HTR-8/SVneo (cell line): ENCODE measurements around the gene ADGRF4.
A peak's percentile ranks its signal among the peaks of the same experiment; 100 is the strongest.
"Not testable (repeated sequence)": the region's sequence is repeated elsewhere in the genome, so short reads cannot be mapped to it uniquely, and the experiment has no call there.

Experiments used
- DNase-seq: peaks from one replicate; pipeline ENCODE4 v3.0.0; 2011; ENCODE audit warnings: low spot score, mixed read lengths; ENCODE audit not compliant: insufficient read length
- FAIRE-seq: peaks from 2 replicates; lab custom pipeline; 2011; peaks lifted over from hg19 to GRCh38; lab: Jason Lieb, UNC

Gene ADGRF4

GRCh38 chr6:47729457-47729856 is 31.1 kb downstream of the ADGRF4 start:
- FAIRE-seq (no peak), DNase-seq (no peak)

DNA sequence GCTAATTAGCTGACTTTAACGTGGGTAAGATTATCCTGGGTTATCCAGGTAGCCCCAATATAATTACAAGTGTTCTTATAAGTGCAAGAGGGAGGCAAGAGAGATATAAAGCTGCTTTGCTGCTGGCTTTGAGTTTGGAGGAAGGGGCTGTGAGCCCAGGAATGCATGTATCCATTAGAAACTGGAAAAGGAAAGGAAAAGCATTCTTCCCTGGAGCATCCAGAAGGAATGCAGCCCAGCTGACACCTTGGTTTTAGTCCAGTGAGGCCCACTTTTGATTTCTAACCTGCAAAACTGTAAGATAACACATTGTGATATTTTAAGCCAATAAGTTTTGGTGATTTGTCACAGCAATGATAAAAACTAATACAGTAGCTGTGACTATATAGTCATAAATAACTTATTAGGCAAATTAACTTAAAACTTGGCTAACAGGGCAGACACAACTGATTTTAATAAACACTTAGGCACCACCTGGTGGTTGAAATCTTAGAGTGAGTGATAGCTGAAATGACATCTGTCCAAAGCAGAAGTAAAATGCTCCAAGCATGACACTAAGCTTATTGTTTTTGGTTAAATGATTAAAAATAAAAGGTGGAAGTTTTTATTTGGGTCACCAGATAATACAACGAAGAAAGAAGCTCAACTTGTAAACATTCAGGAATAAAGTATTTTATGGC is 35.6 kb downstream of the ADGRF4 start:
- DNase-seq (peak; percentile 10), FAIRE-seq (no peak)

DNA sequence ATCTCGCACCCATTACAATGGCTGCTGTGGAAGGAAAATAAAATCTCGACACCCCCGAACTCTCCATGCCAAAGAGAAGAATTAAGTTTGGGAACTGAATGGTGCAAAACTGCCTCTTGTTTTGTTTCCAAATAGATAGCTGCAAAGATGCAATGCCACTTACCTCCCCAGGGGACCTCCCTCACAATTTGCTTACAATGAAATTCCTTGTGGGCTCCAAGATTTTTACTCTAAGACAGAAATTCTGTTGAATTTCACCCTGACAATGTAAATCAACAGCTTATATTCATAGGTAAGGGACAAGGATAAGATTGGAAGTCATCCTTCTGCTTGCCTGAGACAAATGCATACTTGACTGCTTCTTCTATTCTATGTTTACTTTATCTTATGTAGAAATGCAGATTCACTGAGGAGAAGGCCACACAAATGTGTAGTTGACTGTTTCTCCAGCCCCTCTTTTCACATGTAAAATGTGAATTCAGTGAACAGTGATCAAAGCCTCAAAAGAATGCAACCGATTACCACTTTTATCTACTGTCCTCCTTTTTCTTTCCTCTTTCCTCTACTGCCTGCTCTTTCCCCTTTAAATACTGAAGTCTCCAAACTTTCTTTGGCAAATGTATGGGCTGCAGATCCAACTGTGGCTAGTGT is 36.6 kb downstream of the ADGRF4 start:
- no peak for DNase-seq

DNA sequence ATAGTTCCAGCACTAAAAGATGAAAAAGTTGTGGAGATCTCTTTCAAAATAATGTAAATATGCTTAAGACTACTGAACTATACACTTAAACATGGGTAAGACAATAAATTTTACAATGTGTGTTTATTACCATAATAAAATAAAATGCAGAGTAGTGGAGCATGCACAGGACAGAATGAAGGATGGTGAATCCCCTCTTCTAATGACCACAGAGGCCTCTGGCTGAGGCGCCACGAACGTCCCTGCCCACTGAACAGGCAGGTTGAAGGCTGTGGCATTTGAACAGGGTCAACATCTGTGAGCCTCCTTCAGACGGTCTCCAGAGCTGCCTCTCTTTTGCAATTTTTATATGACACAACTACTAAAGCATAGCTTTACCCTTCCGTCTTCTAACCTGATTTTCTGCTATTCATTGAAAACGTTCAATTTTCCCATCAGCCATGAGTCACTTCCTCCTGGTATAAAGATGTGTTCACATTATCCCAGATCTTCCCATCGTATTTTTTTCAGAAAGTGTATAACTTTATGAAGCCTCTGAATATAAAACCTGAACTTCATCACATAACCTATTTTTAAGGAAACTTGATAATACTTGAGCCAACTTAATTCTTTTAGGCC is 37.8 kb downstream of the ADGRF4 start:
- FAIRE-seq = no peak

More for the DNA sequence above, 36.6 kb downstream of the ADGRF4 start:
- FAIRE-seq = no peak

DNA sequence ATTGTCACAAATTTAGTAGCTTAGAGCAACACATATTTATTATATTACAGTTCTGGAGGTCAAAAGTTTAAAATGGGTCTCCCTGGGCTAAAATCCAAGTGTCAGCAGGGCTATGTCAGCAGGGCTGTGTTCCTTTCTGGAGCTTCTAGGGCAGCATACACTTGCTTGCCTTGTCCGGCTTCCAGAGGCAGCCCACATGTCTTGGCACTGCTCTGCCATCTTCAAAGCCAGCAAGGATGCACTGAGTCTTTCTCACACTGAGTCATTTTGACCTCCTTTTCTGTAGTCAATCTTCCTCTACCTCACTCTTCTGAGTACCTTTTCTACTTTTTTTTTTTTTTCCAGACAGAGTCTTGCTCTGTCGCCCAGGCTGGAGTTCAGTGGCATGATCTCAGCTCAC is 39.0 kb downstream of the ADGRF4 start:
- FAIRE-seq (no peak), DNase-seq (no peak)

More for the DNA sequence above, 37.8 kb downstream of the ADGRF4 start:
- no peak for DNase-seq

DNA sequence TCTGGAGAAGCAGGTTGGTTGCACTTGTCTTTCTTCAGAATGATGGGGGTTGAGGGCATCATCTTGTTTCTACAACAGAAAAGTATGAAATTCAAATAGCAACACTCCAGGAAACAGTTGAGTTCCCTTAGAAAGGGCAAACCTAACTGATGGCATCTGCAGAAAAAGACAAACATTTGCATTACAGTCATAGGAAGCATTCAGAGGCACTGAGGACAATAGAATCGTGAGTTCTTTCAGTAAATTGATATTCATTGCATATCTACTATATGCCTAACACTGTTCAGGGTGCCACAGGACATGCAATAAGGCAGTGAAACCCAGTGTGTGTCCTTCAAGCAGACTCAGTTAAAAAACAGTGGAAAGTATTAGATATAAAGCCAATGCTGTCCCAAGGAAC is 42.3 kb downstream of the ADGRF4 start:
- FAIRE-seq = no peak
- no peak for DNase-seq

- FAIRE-seq (no peak), DNase-seq (no peak)
Measured at GRCh38 chr6:47741807-47742206, 43.4 kb downstream of the ADGRF4 start.

GRCh38 chr6:47743744-47744143 is 45.4 kb downstream of the ADGRF4 start:
- FAIRE-seq (no peak), DNase-seq (no peak)

GRCh38 chr6:47745269-47745668 is 46.9 kb downstream of the ADGRF4 start:
- not testable (repeated sequence) for FAIRE-seq, DNase-seq

DNA sequence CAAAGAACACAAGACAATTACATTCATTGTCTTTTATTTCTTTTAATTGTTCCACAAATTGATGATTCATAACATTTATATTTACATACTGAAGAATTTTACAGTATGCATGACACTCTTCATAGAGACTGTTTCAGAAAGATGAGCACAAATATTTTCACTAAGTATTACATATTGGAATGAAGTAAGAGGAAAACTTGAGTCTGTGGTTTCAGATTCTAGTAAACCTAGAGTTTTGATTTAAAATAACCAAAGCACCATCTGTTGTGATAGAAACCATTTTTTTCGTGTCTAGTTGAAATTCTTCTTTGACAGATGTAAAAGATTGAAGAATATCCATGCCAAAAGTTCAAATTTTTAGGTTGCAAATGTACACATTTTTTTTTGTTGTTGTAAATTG is 51.4 kb downstream of the ADGRF4 start:
- FAIRE-seq = no peak

DNA sequence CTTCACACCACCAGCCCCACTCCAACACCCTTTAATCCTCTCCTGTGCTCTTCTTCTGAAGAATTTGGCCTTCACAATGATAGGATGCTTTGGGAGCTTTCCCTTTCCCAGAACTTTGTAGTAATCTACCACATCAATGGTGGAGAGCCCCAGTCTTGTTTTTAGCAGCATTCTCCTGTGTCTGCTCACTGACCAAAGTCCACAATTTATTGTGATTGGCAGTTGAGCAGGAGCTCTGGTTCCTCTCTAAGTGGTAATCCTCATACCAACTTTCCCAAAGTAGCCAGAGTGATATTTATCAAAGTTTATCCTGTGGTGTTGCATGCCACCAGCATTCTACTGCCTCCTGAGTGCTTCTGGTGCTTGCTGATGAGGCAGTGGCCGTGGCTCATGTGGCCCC is 54.4 kb downstream of the ADGRF4 start:
- DNase-seq (no peak), FAIRE-seq (no peak)

More for the DNA sequence above, 51.4 kb downstream of the ADGRF4 start:
- DNase-seq = peak; percentile 8

- DNase-seq (no peak), FAIRE-seq (no peak)
Measured at GRCh38 chr6:47759364-47759763, 61.0 kb downstream of the ADGRF4 start.

DNA sequence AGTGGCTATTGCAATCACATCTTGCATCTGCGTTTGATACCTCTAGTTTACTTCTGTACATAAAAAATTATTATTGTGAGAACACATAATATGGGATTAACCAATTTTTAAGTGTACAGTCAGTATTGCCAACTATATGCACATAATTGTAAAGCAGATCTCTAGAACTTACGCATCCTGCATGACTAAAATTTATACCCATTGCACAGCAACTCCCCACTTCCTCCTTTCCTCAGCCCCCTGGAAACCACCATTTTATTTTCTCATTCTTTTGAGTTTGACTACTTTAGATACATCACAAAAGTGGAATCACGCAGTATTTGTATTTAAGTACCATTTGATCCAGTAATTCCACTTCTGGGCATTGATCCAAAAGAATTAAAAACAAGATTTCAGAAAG is 64.1 kb downstream of the ADGRF4 start:
- DNase-seq (no peak), FAIRE-seq (no peak)

- FAIRE-seq (no peak), DNase-seq (no peak)
Measured at GRCh38 chr6:47766445-47766844, 68.1 kb downstream of the ADGRF4 start.

DNA sequence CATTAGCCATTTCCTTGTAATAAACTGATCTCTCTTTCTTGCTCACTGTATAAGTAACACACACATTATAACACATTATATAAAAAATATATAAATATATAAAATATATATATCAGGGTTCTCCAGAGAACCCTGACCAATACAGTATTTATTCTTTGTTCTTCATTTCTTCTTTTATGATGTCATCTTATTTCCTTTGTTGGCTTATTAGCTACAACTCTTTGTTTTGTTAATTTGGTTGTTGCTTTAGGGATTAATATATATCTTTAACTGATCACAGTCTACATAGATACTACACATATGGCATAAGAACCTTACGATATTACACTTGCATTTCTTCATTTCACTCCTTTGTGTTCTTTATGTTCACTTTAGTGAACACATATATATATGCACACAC is 68.7 kb downstream of the ADGRF4 start:
- DNase-seq (no peak), FAIRE-seq (no peak)

GRCh38 chr6:47769982-47770381 is 71.6 kb downstream of the ADGRF4 start:
- DNase-seq (no peak), FAIRE-seq (no peak)
